DMS153 treated with DMSO at 0.1 percent for 48 hours (cell line): ENCODE data around the gene MIP.
A peak's percentile ranks its signal among the peaks of the same experiment; 100 is the strongest.
"Not testable (repeated sequence)": the region's sequence is repeated elsewhere in the genome, so short reads cannot be mapped to it uniquely, and the experiment has no call there.

Source experiments
- DNase-seq: peaks from one replicate; lab custom pipeline; 2025; ENCODE audit not compliant: unreplicated experiment; lab: John Stamatoyannopoulos, UW

Gene MIP

GRCh38 chr12:56468216-56469006 lies 14.0 kb upstream of the MIP start, which contains the start of gene SPRYD4:
Gene SPRYD4, plus strand, starts transcription at chr12:56468578. Its CDS starts 14 bp downstream, at chr12:56468592.
- DNase-seq: peak; percentile 78

- DNase-seq: no peak
Measured at GRCh38 chr12:56462565-56462964, 8.1 kb upstream of the MIP start.

GRCh38 chr12:56461235-56462159 lies 7.0 kb upstream of the MIP start:
- DNase-seq: no peak

GRCh38 chr12:56457817-56458216 lies 3.4 kb upstream of the MIP start:
- DNase-seq: no peak

GRCh38 chr12:56451147-56451546 lies 3.3 kb downstream of the MIP start:
- no peak for DNase-seq

GRCh38 chr12:56450241-56450640 lies 4.2 kb downstream of the MIP start:
- no peak for DNase-seq

DNA sequence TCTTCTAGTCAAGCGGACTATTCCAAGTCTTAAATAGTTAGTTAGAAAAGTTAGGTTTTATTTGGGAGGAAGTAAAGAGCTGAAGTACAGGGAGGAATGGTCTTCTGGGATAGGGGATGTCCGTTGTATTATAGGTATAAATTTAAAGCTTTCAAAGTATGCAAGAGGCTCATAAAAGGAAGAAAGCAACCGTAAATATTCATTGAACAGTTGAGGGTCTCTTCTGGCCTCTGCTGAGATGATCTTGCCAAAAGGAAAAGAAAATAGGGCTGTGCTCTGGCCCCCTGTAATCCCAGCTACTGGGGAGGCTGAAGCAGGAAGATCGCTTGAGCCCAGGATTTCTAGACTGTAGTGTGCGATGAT lies 4.9 kb downstream of the MIP start:
- no peak for DNase-seq

- DNase-seq: peak; percentile 90
Measured at GRCh38 chr12:56448860-56449621, 5.4 kb downstream of the MIP start, which contains the start of gene TIMELESS. Gene TIMELESS, minus strand, starts transcription at chr12:56449426. Its CDS starts 15,256 bp downstream, at chr12:56434170.

DNA sequence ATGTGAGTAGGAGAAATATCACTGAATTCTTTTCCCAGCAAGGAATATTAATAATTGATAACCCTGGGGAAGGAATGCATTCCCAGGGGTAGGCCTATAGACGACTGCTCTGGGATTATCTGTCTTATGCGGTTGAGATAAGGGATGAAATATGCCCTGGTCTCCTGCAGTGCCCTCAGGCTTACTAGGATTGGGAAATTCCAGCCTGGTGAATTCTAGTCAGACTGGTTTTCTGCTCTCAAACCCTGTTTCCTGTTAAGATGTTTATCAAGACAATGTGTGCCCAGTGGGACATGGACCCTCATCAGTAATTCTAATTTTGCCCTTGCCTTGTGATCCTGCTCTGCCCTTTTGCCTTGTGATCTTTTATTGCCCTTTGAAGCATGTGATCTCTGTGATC lies 11.2 kb downstream of the MIP start:
- DNase-seq: not testable (repeated sequence)

GRCh38 chr12:56437430-56438176 lies 16.9 kb downstream of the MIP start:
- DNase-seq: no peak

- DNase-seq: no peak
Measured at GRCh38 chr12:56434828-56435227, 19.6 kb downstream of the MIP start.

DNA sequence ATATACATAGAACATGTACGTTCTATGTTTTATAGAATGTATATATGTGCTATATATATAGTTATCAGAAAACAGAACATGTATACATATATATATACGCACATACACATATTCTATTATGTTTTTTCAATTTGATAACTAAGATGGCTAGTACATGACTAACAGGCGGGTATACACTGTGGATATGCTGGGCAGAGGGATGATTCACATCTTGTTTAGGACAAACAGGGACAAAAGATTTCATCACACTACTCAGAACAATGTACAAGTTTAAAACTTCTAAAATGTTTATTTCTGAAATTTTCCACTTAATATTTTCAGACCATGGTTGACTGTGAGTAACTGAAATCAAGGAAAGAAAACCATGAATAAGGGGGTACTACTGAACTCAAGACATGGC lies 22.6 kb downstream of the MIP start:
- no peak for DNase-seq

GRCh38 chr12:56431288-56431687 lies 23.2 kb downstream of the MIP start:
- DNase-seq: no peak

- DNase-seq: no peak
Measured at GRCh38 chr12:56425940-56426438, 28.5 kb downstream of the MIP start.

- DNase-seq: peak; percentile 4
Measured at GRCh38 chr12:56425193-56425592, 29.3 kb downstream of the MIP start.

DNA sequence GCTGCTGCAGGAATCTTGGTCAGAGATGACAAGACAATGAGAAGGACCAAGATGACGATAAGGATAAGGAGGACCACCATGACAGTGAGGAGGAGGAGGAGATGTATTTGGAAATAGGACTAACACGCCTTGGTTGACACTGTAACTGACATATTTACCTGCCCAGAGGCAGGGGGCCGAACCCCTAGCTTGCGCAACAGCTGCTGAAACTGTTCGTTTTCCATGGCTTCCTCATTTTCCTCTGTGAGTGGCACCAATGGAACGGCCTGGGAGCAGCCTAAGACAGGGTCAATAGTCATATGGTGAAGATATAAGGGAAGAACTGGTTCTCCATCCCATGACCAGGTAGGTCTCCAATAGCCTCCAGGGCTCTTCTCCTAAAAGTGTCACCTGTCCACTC lies 34.0 kb downstream of the MIP start:
- no peak for DNase-seq

- DNase-seq: no peak
Measured at GRCh38 chr12:56417739-56418138, 36.7 kb downstream of the MIP start.

DNA sequence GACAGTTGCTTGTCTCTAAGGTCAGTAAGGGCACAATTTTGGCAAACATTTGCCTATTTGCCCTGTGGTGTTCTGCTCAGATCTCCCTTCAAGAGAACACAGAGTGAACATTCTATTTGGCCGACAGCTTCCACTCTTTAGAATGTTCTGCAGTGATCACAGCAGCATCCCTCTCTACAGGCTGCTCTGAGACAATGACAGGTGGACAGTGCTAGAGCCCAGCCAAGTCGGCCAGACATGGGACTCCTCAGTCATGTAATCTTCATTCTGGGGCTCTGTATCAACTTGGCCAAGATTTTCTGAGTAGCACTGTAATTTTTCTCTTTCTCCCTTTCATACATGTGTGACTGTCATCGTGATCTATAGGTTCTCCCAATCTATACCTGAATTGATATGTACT lies 40.1 kb downstream of the MIP start:
- no peak for DNase-seq

DNA sequence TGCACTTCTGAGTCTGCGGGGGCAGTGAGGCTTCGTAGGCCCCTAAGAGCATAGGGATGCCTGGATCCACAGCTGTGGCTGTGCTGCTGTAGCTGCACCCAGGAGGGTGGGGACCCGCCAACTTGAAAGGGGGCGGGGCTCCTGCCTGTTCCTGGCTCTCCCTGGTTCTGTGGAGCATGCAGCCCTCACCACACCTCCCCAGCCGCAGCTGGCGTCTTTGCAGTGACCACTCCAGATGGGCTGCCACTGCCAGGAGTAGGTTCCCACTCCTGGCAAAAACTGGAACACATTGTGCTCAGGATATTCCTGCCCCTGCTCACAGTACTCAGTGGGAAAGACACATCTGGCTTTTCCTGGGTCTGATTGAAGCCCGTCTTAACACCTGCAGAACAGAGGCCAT lies 41.1 kb downstream of the MIP start:
- no peak for DNase-seq
